Vagina (tissue), 2 donors: ENCODE measurements around the gene BRSK2. TPM values are rescaled to one million over a fixed set of nuclear protein-coding genes. Genes with fewer than 3 reads are reported as not detected.

Source experiments
- DNase-seq, 2 donors: peaks; one replicate each; pipeline ENCODE4 v3.0.0-alpha.2; 2017; ENCODE audit errors: extremely low spot score in 2 of 2
- H3K27ac ChIP-seq: fragments of 200-600 bp; sonication (generic); one replicate; pipeline ENCODE4 v1.5.1; 2019
- H3K27me3 ChIP-seq: fragments of 200-600 bp; sonication (generic); one replicate; pipeline ENCODE4 v1.5.1; 2019
- H3K36me3 ChIP-seq, 2 donors: fragments of 200-600 bp; sonication (generic); one replicate each; pipeline ENCODE4 v1.5.1; 2017 to 2019
- H3K4me1 ChIP-seq: fragments of 200-600 bp; sonication (generic); one replicate; pipeline ENCODE4 v1.5.1; 2019
- H3K4me3 ChIP-seq, 2 donors: fragments of 200-600 bp; sonication (generic); 1 replicate in 1 of 2; 2 replicates in 1 of 2; pipeline ENCODE4 v1.5.1; 2016 to 2019
- H3K9me3 ChIP-seq: fragments of 200-600 bp; sonication (generic); one replicate; pipeline ENCODE4 v1.5.1; 2019
- POLR2A ChIP-seq, 2 donors: fragments of 450-650 bp; IDR thresholded peaks; one replicate each; pipeline ENCODE4 v1.6.1; 2017; ENCODE audit warnings: antibody characterized with exemption in 2 of 2, mild to moderate bottlenecking in 2 of 2, moderate library complexity in 2 of 2
- POLR2AphosphoS5 ChIP-seq, 2 donors: sonication (generic); formaldehyde crosslinking; IDR thresholded peaks; one replicate each; pipeline ENCODE4 v1.9.0; 2017; ENCODE audit warnings: antibody characterized with exemption in 2 of 2, mild to moderate bottlenecking in 2 of 2, low read depth in 1 of 2; ENCODE audit not compliant: insufficient read depth in 1 of 2
- intact Hi-C: fragments of 100-400 bp; cut with DNase I; formaldehyde crosslinking; loops from one replicate; pipeline ENCODE4 v1.15.1; 2023
- total RNA-seq: library from RNA; depleted of rRNA; stranded (reverse); fragments of >200 nt; gene quantifications from one replicate; pipeline ENCODE4 v1.2.3, GENCODE V29; 2016
- TF ChIP-seq, protein P1 (sequence below), 3 experiments: fragments of 450-650 bp in 2 of 3; fragments of 200-600 bp in 1 of 3; sonication (generic) in 1 of 3; IDR thresholded peaks; one replicate each; pipeline ENCODE4 v1.5.1; 2017 to 2019; ENCODE audit warnings: antibody characterized with exemption in 3 of 3, mild to moderate bottlenecking in 2 of 3, moderate library complexity in 2 of 3

Gene BRSK2
- total RNA-seq, 1 donor from 2014 or later = 3.9 TPM

GRCh38 chr11:1499899-1500298 is 110.2 kb downstream of the BRSK2 start:
- intact Hi-C loops = no loop called here
- DNase-seq = no peak
- H3K4me1 ChIP-seq = peaks cover 57% of the 10 kb centered on the region

GRCh38 chr11:1500466-1501420 is 111.0 kb downstream of the BRSK2 start:
- H3K4me1 ChIP-seq = peaks cover 66% of the 10 kb centered on the region
- no peaks in the 10 kb centered on the region for H3K36me3 ChIP-seq
- H3K27me3 ChIP-seq = no peaks in the 10 kb centered on the region
- H3K4me3 ChIP-seq = no peak overlapping the region
- intact Hi-C loops = no loop called here
- H3K9me3 ChIP-seq = no peaks in the 10 kb centered on the region
- H3K27ac ChIP-seq = no peak overlapping the region
- TF ChIP-seq POLR2A (IDR thresholded peaks at IDR 0.05) = no peak
- TF ChIP-seq, protein P1, sequence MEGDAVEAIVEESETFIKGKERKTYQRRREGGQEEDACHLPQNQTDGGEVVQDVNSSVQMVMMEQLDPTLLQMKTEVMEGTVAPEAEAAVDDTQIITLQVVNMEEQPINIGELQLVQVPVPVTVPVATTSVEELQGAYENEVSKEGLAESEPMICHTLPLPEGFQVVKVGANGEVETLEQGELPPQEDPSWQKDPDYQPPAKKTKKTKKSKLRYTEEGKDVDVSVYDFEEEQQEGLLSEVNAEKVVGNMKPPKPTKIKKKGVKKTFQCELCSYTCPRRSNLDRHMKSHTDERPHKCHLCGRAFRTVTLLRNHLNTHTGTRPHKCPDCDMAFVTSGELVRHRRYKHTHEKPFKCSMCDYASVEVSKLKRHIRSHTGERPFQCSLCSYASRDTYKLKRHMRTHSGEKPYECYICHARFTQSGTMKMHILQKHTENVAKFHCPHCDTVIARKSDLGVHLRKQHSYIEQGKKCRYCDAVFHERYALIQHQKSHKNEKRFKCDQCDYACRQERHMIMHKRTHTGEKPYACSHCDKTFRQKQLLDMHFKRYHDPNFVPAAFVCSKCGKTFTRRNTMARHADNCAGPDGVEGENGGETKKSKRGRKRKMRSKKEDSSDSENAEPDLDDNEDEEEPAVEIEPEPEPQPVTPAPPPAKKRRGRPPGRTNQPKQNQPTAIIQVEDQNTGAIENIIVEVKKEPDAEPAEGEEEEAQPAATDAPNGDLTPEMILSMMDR (IDR thresholded peaks at IDR 0.05) = no peak
- TF ChIP-seq POLR2AphosphoS5 (IDR thresholded peaks at IDR 0.05; ENCODE audit: insufficient read depth in 1 of 2, low read depth in 1 of 2) = no peak
- no peak for DNase-seq

More at GRCh38 chr11:1499899-1500298, 110.2 kb downstream of the BRSK2 start:
- TF ChIP-seq POLR2A (IDR thresholded peaks at IDR 0.05) (no peak), POLR2AphosphoS5 (IDR thresholded peaks at IDR 0.05; ENCODE audit: insufficient read depth in 1 of 2, low read depth in 1 of 2) (no peak)
- TF ChIP-seq, protein P1 (IDR thresholded peaks at IDR 0.05) = no peak
- Histone ChIP-seq H3K27ac (no peak overlapping the region), H3K36me3 (no peaks in the 10 kb centered on the region), H3K27me3 (no peaks in the 10 kb centered on the region), H3K4me3 (no peak overlapping the region), H3K9me3 (no peaks in the 10 kb centered on the region)

GRCh38 chr11:1501421-1502167 is 111.9 kb downstream of the BRSK2 start:
- H3K4me1 ChIP-seq = peaks cover 74% of the 10 kb centered on the region
- intact Hi-C loops = no loop called here
- H3K9me3 ChIP-seq = no peaks in the 10 kb centered on the region
- TF ChIP-seq POLR2A (IDR thresholded peaks at IDR 0.05) (no peak), POLR2AphosphoS5 (IDR thresholded peaks at IDR 0.05; ENCODE audit: insufficient read depth in 1 of 2, low read depth in 1 of 2) (no peak)
- TF ChIP-seq, protein P1 (IDR thresholded peaks at IDR 0.05) = no peak
- no peak overlapping the region for H3K27ac ChIP-seq
- no peaks in the 10 kb centered on the region for H3K36me3 ChIP-seq
- no peaks in the 10 kb centered on the region for H3K27me3 ChIP-seq
- no peak for DNase-seq
- H3K4me3 ChIP-seq = no peak overlapping the region

DNA sequence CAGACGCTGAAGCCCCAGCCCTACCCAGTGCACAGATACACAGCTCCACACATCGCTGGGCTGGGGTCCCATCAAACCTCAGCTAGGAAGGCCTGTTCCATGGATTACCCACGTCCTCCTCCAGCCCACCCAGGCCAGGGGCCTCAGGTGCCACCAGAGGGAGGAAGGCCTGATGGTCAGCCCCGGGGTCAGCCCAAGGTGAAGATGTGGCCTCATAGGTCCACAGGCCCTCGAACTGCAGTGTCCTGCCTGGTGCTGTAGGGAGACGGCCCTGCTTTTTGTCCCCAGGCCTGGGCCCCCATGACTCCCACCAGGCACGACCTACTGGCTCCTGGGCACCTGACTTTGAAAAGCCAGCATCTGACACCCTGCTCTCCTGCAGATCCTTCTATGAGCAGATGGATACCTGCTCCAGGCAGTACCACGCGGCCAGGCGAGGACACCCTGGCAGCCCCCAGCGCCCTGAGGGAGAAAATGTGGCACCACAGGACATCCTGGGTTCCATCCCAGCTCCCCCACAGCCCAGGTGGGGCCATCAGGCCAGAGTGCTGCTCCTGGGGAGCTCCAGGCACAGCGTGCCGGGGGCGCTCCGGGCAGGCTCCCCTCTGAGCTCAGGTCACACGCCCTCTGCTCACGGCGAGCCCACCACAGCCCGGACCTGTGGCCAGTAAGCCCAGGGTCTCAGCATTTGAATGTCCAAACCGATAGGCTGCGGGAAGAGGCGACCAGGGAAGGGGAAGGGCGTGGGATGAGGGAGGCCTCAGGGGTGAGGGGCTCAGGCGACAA is 112.6 kb downstream of the BRSK2 start:
- H3K27me3 ChIP-seq = no peaks in the 10 kb centered on the region
- TF ChIP-seq POLR2AphosphoS5 (IDR thresholded peaks at IDR 0.05; ENCODE audit: insufficient read depth in 1 of 2, low read depth in 1 of 2) (no peak), POLR2A (IDR thresholded peaks at IDR 0.05) (no peak)
- TF ChIP-seq, protein P1 (IDR thresholded peaks at IDR 0.05) = no peak
- no peaks in the 10 kb centered on the region for H3K36me3 ChIP-seq
- peaks cover 76% of the 10 kb centered on the region for H3K4me1 ChIP-seq
- H3K27ac ChIP-seq = no peak overlapping the region
- intact Hi-C loops = no loop called here
- H3K9me3 ChIP-seq = no peaks in the 10 kb centered on the region
- no peak for DNase-seq
- H3K4me3 ChIP-seq = no peak overlapping the region
